SJCRH30 (cell line): ENCODE data around the gene CLEC2A. TPM values are rescaled to one million over a fixed set of nuclear protein-coding genes. Genes with fewer than 3 reads are reported as not detected.

Experiments used
- total RNA-seq: library from RNA; depleted of rRNA; stranded (reverse); fragments of >200 nt; shearing (Covaris generic); gene quantifications from 2 replicates; pipeline ENCODE4 v1.2.3, GENCODE V29; 2014; rRNA removed

CLEC2A gene
- total RNA-seq, 1 experiment from 2014 or later = not detected

Other genes with a start within 250 kb of the CLEC2A start
- gene CLECL1, start 199.3 kb downstream of the CLEC2A start, total RNA-seq = not detected in 2 replicates
- not detected in 2 replicates for gene CD69, start 171.5 kb downstream of the CLEC2A start, total RNA-seq
- not detected in 2 replicates for gene KLRF1, start 104.9 kb downstream of the CLEC2A start, total RNA-seq
- not detected in 2 replicates for gene CLEC2B, start 63.0 kb downstream of the CLEC2A start, total RNA-seq
- gene KLRF2, start 50.9 kb downstream of the CLEC2A start, total RNA-seq = not detected in 2 replicates
- gene CLEC12A, start 39.0 kb upstream of the CLEC2A start, total RNA-seq = not detected in 2 replicates
- gene CLEC1B, start 66.8 kb upstream of the CLEC2A start, total RNA-seq = not detected in 2 replicates
- not detected in 2 replicates for gene CLEC12B, start 78.3 kb upstream of the CLEC2A start, total RNA-seq
- not detected in 2 replicates for gene CLEC9A, start 98.3 kb upstream of the CLEC2A start, total RNA-seq
- gene CLEC1A, start 166.6 kb upstream of the CLEC2A start, total RNA-seq = not detected in 2 replicates
- not detected in 2 replicates for gene CLEC7A, start 197.8 kb upstream of the CLEC2A start, total RNA-seq
- gene OLR1, start 239.8 kb upstream of the CLEC2A start, total RNA-seq = not detected in 2 replicates
- not detected in 2 replicates for gene TMEM52B, start 246.7 kb upstream of the CLEC2A start, total RNA-seq